Left forelimb (tissue), 1 donor: Measurements from ENCODE around the gene TMEM163.
"Not testable (repeated sequence)": the region's sequence is repeated elsewhere in the genome, so short reads cannot be mapped to it uniquely, and the experiment has no call there.

Source experiments
- DNase-seq: peaks from one replicate; pipeline ENCODE4 v3.0.0-alpha.2; 2018; ENCODE audit warnings: low spot score

TMEM163 gene

GRCh38 chr2:134619250-134619649 lies 99.5 kb downstream of the TMEM163 start:
- DNase-seq = no peak

- not testable (repeated sequence) for DNase-seq
Measured at GRCh38 chr2:134615480-134615879, 103.3 kb downstream of the TMEM163 start.

- no peak for DNase-seq
Measured at GRCh38 chr2:134611316-134611715, 107.5 kb downstream of the TMEM163 start.

GRCh38 chr2:134610871-134611270 lies 107.9 kb downstream of the TMEM163 start:
- DNase-seq = no peak

- DNase-seq = no peak
Measured at GRCh38 chr2:134609924-134610513, 108.8 kb downstream of the TMEM163 start.

- no peak for DNase-seq
Measured at GRCh38 chr2:134603966-134604365, 114.8 kb downstream of the TMEM163 start.

- no peak for DNase-seq
Measured at GRCh38 chr2:134602666-134603065, 116.1 kb downstream of the TMEM163 start.

- no peak for DNase-seq
Measured at GRCh38 chr2:134601264-134601663, 117.5 kb downstream of the TMEM163 start.

- no peak for DNase-seq
Measured at GRCh38 chr2:134600208-134600607, 118.6 kb downstream of the TMEM163 start.

GRCh38 chr2:134599236-134599635 lies 119.6 kb downstream of the TMEM163 start:
- no peak for DNase-seq

GRCh38 chr2:134594399-134594798 lies 124.4 kb downstream of the TMEM163 start:
- DNase-seq = no peak

GRCh38 chr2:134593519-134593918 lies 125.3 kb downstream of the TMEM163 start:
- no peak for DNase-seq

- no peak for DNase-seq
Measured at GRCh38 chr2:134592377-134592776, 126.4 kb downstream of the TMEM163 start.

- DNase-seq = no peak
Measured at GRCh38 chr2:134591526-134591925, 127.3 kb downstream of the TMEM163 start.

- DNase-seq = no peak
Measured at GRCh38 chr2:134590679-134591078, 128.1 kb downstream of the TMEM163 start.

- not testable (repeated sequence) for DNase-seq
Measured at GRCh38 chr2:134589171-134590083, 129.4 kb downstream of the TMEM163 start.

GRCh38 chr2:134588556-134588955 lies 130.2 kb downstream of the TMEM163 start:
- no peak for DNase-seq

GRCh38 chr2:134586326-134586965 lies 132.4 kb downstream of the TMEM163 start:
- DNase-seq = no peak

- no peak for DNase-seq
Measured at GRCh38 chr2:134583997-134584520, 134.7 kb downstream of the TMEM163 start.

GRCh38 chr2:134583462-134583861 lies 135.3 kb downstream of the TMEM163 start:
- DNase-seq = no peak

- DNase-seq = no peak
Measured at GRCh38 chr2:134582547-134582899, 136.3 kb downstream of the TMEM163 start.

- no peak for DNase-seq
Measured at GRCh38 chr2:134581877-134582546, 136.8 kb downstream of the TMEM163 start.
